H1 (cell line): Measurements from ENCODE around the gene WNT1. TPM values are rescaled to one million over a fixed set of nuclear protein-coding genes. Genes with fewer than 3 reads are reported as not detected.

Experiments used
- CTCF ChIA-PET: fragments of 300-600 bp; sonication (Branson Sonifier 250); formaldehyde crosslinking; loops from one replicate; lab custom pipeline; 2021; ENCODE audit not compliant: partially characterized antibody; lab: Charles Lee
- POLR2A ChIA-PET: fragments of 300-600 bp; sonication (Branson Sonifier 250); formaldehyde crosslinking; loops from one replicate; lab custom pipeline; 2021; ENCODE audit warnings: inconsistent platforms; ENCODE audit not compliant: partially characterized antibody; lab: Charles Lee
- DNase-seq, 2 experiments: peaks; one replicate each; pipeline versions ENCODE4 v3.0.0 to v3.0.0-alpha.2; 2010 to 2022; ENCODE audit warnings: low spot score in 2 of 2, low read depth in 1 of 2, mixed read lengths in 1 of 2
- FAIRE-seq: peaks from 2 replicates; lab custom pipeline; 2011; peaks lifted over from hg19 to GRCh38; lab: Jason Lieb, UNC
- H2AFZ ChIP-seq: 2 replicates; pipeline ENCODE4 v1.8.1; 2012; ENCODE audit warnings: low read length, inconsistent platforms
- H2AK5ac ChIP-seq: 2 replicates; pipeline ENCODE4 v1.6.1; 2013; ENCODE audit warnings: low read depth, low read length
- H2BK120ac ChIP-seq: replicated peaks from 2 replicates; pipeline ENCODE3; 2013; ENCODE audit warnings: low read depth, low read length, inconsistent platforms
- H2BK12ac ChIP-seq: 2 replicates; pipeline ENCODE4 v1.6.1; 2013; ENCODE audit warnings: low read depth, low read length
- H2BK15ac ChIP-seq: 2 replicates; pipeline ENCODE4 v1.6.1; 2013; ENCODE audit warnings: low read length
- H2BK20ac ChIP-seq: 2 replicates; pipeline ENCODE4 v1.6.1; 2013; ENCODE audit warnings: low read length
- H2BK5ac ChIP-seq: 2 replicates; pipeline ENCODE4 v1.6.1; 2013; ENCODE audit warnings: low read depth, low read length
- H3K14ac ChIP-seq: 2 replicates; pipeline ENCODE4 v1.6.1; 2013; ENCODE audit warnings: inconsistent platforms; ENCODE audit not compliant: insufficient read length
- H3K18ac ChIP-seq: 2 replicates; pipeline ENCODE4 v1.6.1; 2013; ENCODE audit warnings: low read length; ENCODE audit errors: extremely low read depth
- H3K23ac ChIP-seq: 2 replicates; pipeline ENCODE4 v1.6.1; 2013; ENCODE audit warnings: inconsistent platforms; ENCODE audit not compliant: insufficient read length
- H3K23me2 ChIP-seq: 2 replicates; pipeline ENCODE4 v1.6.1; 2013; ENCODE audit warnings: low read depth, low read length
- H3K27ac ChIP-seq: 2 replicates; pipeline ENCODE4 v1.6.1; 2011; ENCODE audit warnings: low read depth, low read length, inconsistent platforms
- H3K27me3 ChIP-seq, 4 experiments: replicated peaks in 1 of 4; 1 replicate in 1 of 4; 2 replicates in 3 of 4; pipeline versions ENCODE4 v1.6.1 to v1.8.1; 2011 to 2013; ENCODE audit warnings: low read length in 3 of 4, mild to moderate bottlenecking in 3 of 4, inconsistent platforms in 2 of 4, mixed read lengths in 2 of 4, moderate library complexity in 1 of 4; ENCODE audit not compliant: control insufficient read depth in 3 of 4, insufficient read depth in 3 of 4; ENCODE audit errors: extremely low read depth in 1 of 4
- H3K36me3 ChIP-seq, 4 experiments: 2 replicates each; pipeline versions ENCODE4 v1.6.1 to v1.8.1; 2011 to 2013; ENCODE audit warnings: mild to moderate bottlenecking in 4 of 4, low read length in 3 of 4, moderate library complexity in 2 of 4, control low read depth in 1 of 4, inconsistent platforms in 1 of 4; ENCODE audit not compliant: insufficient read depth in 4 of 4, control insufficient read depth in 2 of 4
- H3K4ac ChIP-seq: replicated peaks from 2 replicates; pipeline ENCODE3; 2013; ENCODE audit warnings: low read length, low read depth, mixed read lengths, inconsistent platforms; ENCODE audit not compliant: insufficient read length
- H3K4me1 ChIP-seq, 4 experiments: replicated peaks in 1 of 4; 1 replicate in 1 of 4; 2 replicates in 3 of 4; pipeline versions ENCODE4 v1.6.1 to v1.8.1; 2011 to 2013; ENCODE audit warnings: low read length in 3 of 4, inconsistent platforms in 2 of 4, mixed read lengths in 1 of 4; ENCODE audit not compliant: insufficient read depth in 4 of 4, control insufficient read depth in 3 of 4
- H3K4me2 ChIP-seq, 2 experiments: 2 replicates each; pipeline versions ENCODE4 v1.6.1 to v1.8.1; 2011 to 2013; ENCODE audit warnings: low read depth in 2 of 2, low read length in 2 of 2, control low read depth in 1 of 2, inconsistent platforms in 1 of 2, mild to moderate bottlenecking in 1 of 2; ENCODE audit not compliant: insufficient read depth in 1 of 2
- H3K4me3 ChIP-seq, 4 experiments: fragments of 200-600, 300-600 bp in 1 of 4; sonication (generic), shearing (Covaris generic), sonication (Bioruptor Twin) in 1 of 4; 2 replicates each; pipeline versions ENCODE4 v1.5.1 to v1.8.1; 2011 to 2016; ENCODE audit warnings: low read length in 4 of 4, low read depth in 3 of 4, control low read depth in 2 of 4, inconsistent platforms in 2 of 4, mild to moderate bottlenecking in 2 of 4, mixed read lengths in 1 of 4, moderate library complexity in 1 of 4; ENCODE audit not compliant: insufficient read depth in 2 of 4; ENCODE audit errors: extremely low read depth in 1 of 4
- H3K56ac ChIP-seq: replicated peaks from 2 replicates; pipeline ENCODE3; 2013; ENCODE audit warnings: low read depth, mild to moderate bottlenecking, mixed read lengths, low read length, inconsistent platforms; ENCODE audit not compliant: insufficient read length
- H3K79me1 ChIP-seq: 2 replicates; pipeline ENCODE4 v1.6.1; 2013; ENCODE audit warnings: low read depth, low read length, control low read depth
- H3K79me2 ChIP-seq, 2 experiments: 2 replicates each; pipeline versions ENCODE4 v1.6.1 to v1.8.1; 2012 to 2013; ENCODE audit warnings: low read length in 2 of 2, mild to moderate bottlenecking in 2 of 2, inconsistent platforms in 1 of 2; ENCODE audit not compliant: insufficient read depth in 2 of 2, control insufficient read depth in 1 of 2
- H3K9ac ChIP-seq, 4 experiments: replicated peaks in 1 of 4; 1 replicate in 1 of 4; 2 replicates in 3 of 4; pipeline versions ENCODE4 v1.6.1 to v1.8.1; 2011 to 2013; ENCODE audit warnings: low read depth in 3 of 4, low read length in 3 of 4, control low read depth in 2 of 4, mild to moderate bottlenecking in 2 of 4, moderate library complexity in 2 of 4, inconsistent platforms in 1 of 4; ENCODE audit errors: extremely low read depth in 1 of 4
- H3K9me3 ChIP-seq, 2 experiments: 2 replicates each; pipeline versions ENCODE4 v1.6.1 to v1.8.1; 2012 to 2013; ENCODE audit warnings: mild to moderate bottlenecking in 2 of 2, moderate library complexity in 2 of 2, control low read depth in 1 of 2, inconsistent platforms in 1 of 2, low read depth in 1 of 2, low read length in 1 of 2, mixed read lengths in 1 of 2; ENCODE audit not compliant: insufficient read depth in 2 of 2
- H4K20me1 ChIP-seq, 2 experiments: replicated peaks in 1 of 2; 2 replicates each; pipeline versions ENCODE3 to v1.8.1; 2011 to 2013; ENCODE audit warnings: inconsistent platforms in 2 of 2, low read length in 2 of 2, mild to moderate bottlenecking in 1 of 2; ENCODE audit not compliant: insufficient read depth in 2 of 2, control insufficient read depth in 1 of 2
- H4K5ac ChIP-seq: 2 replicates; pipeline ENCODE4 v1.6.1; 2013; ENCODE audit warnings: low read length, low read depth, mixed read lengths, inconsistent platforms; ENCODE audit not compliant: insufficient read length
- H4K8ac ChIP-seq: 2 replicates; pipeline ENCODE4 v1.8.0; 2013; ENCODE audit warnings: mild to moderate bottlenecking, moderate library complexity, low read length, inconsistent platforms; ENCODE audit not compliant: insufficient read depth; ENCODE audit errors: extremely low read depth
- H4K91ac ChIP-seq: replicated peaks from 2 replicates; pipeline ENCODE3; 2013; ENCODE audit warnings: low read length, mixed read lengths, inconsistent platforms; ENCODE audit not compliant: insufficient read length
- BCL11A ChIP-seq, 2 experiments: IDR thresholded peaks; one replicate each; pipeline ENCODE4 v1.6.1; 2011; ENCODE audit warnings: low read depth in 2 of 2, low read length in 2 of 2, mild to moderate bottlenecking in 2 of 2
- KDM5A ChIP-seq: fragments of 200-600 bp; IDR thresholded peaks from 2 replicates; pipeline ENCODE4 v1.7.1; 2012; ENCODE audit warnings: mild to moderate bottlenecking, low read length, inconsistent platforms, mixed read lengths
- MAFK ChIP-seq: IDR thresholded peaks from 2 replicates; pipeline ENCODE4 v1.6.1; 2012; ENCODE audit warnings: low read depth, mild to moderate bottlenecking, improper control_type of control experiment, low read length
- MAX ChIP-seq: IDR thresholded peaks from 2 replicates; pipeline ENCODE4 v1.6.1; 2012; ENCODE audit warnings: inconsistent platforms
- NANOG ChIP-seq: IDR thresholded peaks from 2 replicates; pipeline ENCODE4 v1.6.1; 2011; ENCODE audit warnings: low read length, low read depth, mild to moderate bottlenecking, inconsistent platforms; ENCODE audit not compliant: insufficient read depth, poor library complexity, severe bottlenecking
- NRF1 ChIP-seq: IDR thresholded peaks from 2 replicates; pipeline ENCODE4 v1.6.1; 2011; ENCODE audit warnings: mild to moderate bottlenecking, low read depth, low read length, improper control_type of control experiment
- POLR2AphosphoS5 ChIP-seq: IDR thresholded peaks from 2 replicates; pipeline ENCODE4 v1.6.1; 2011; ENCODE audit warnings: low read depth, low read length
- RBBP5 ChIP-seq: IDR thresholded peaks from 2 replicates; pipeline ENCODE4 v1.7.1; 2012; ENCODE audit warnings: low read depth, mild to moderate bottlenecking, inconsistent platforms, low read length, moderate library complexity, borderline replicate concordance
- SIRT6 ChIP-seq: IDR thresholded peaks from one replicate; pipeline ENCODE4 v1.7.1; 2012; ENCODE audit warnings: low read length, inconsistent platforms
- SIX5 ChIP-seq: IDR thresholded peaks from 2 replicates; pipeline ENCODE4 v1.6.1; 2011; ENCODE audit warnings: mild to moderate bottlenecking, low read depth, low read length
- ZNF274 ChIP-seq: IDR thresholded peaks from 2 replicates; pipeline ENCODE4 v1.7.0; 2012; ENCODE audit warnings: low read length, borderline replicate concordance; ENCODE audit errors: extremely low read depth
- polyA plus RNA-seq, 7 experiments: library from polyadenylated mRNA; depleted of rRNA in 3 of 7; stranded (reverse) in 5 of 7; unstranded in 2 of 7; fragments of >200 nt in 5 of 7; fragments of 200-250 nt in 2 of 7; gene quantifications; 1 replicate in 5 of 7; 2 replicates in 1 of 7; 4 replicates in 1 of 7; pipeline versions ENCODE4 v1.2.1 to v1.2.3, GENCODE V29; 2011 to 2013; ENCODE audit warnings: missing spikeins in 2 of 7, mixed read lengths in 2 of 7
- total RNA-seq: library from RNA; stranded (reverse); fragmentation: NEBNext Ultra II Directional; extraction: Animal tissue kit (Norgen Biotek cat#: 25700); gene quantifications from 2 replicates; pipeline ENCODE4 v1.2.1, GENCODE V29; 2021

The WNT1 gene
- total and polyA plus RNA-seq, 2 of the 8 experiments (the other 6 are each of a cell fraction or from before 2014, with no cell fraction given) = not detected

DNA sequence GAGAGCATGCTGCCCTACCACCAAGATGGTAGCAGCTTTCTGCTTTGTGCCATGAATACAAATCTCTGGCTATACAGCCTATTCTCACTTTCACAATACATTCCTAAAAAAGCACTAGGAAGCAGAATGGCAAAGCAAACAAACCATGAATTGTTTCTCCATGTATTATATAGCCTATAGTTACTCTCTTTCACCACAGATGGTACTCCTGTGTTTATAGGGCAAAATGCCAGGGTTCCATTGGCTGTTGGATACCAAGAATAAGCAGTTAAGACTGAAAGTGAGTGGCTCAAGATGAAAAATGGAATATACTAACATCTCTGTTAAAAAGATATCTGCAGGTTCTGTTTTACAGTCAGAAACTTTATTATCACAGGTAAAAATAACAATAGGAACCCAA lies 31.9 kb upstream of the WNT1 start:
- Histone ChIP-seq H3K56ac (no peak overlapping the region), H2AFZ (no peak overlapping the region), H3K79me1 (peaks cover 5% of the 10 kb centered on the region), H3K9me3 (no peaks in the 10 kb centered on the region), H4K20me1 (peaks cover 11 to 24% of the 10 kb centered on the region in 2 experiments), H3K79me2 (peaks cover 4 to 92% of the 10 kb centered on the region in 2 experiments), H3K4me3 (no peak overlapping the region), H3K4me1 (no peaks in the 10 kb centered on the region; a peak in 1 of 7 replicates), H2AK5ac (no peak overlapping the region), H2BK15ac (no peak overlapping the region), H3K36me3 (peaks cover 0 to 2% (median under 1%) of the 10 kb centered on the region in 4 experiments; a peak in 4 of 8 replicates), H4K5ac (no peak overlapping the region), H2BK120ac (no peak overlapping the region), H3K27me3 (no peaks in the 10 kb centered on the region), H3K14ac (no peak overlapping the region), H4K8ac (no peak overlapping the region), H3K18ac (no peak overlapping the region), H3K4ac (no peak overlapping the region), H4K91ac (no peak overlapping the region), H2BK12ac (no peak overlapping the region), H3K23ac (no peak overlapping the region), H2BK20ac (no peak overlapping the region), H3K27ac (no peak overlapping the region), H3K4me2 (no peak overlapping the region), H3K9ac (no peak overlapping the region), H2BK5ac (no peak overlapping the region), H3K23me2 (no peaks in the 10 kb centered on the region)
- DNase-seq (no peak), FAIRE-seq (no peak)
- ChIA-PET CTCF (interaction anchor here (2.5 to 19.9 kb wide), 3 partner anchors 15 to 50 kb away, joined by 5 to 280 read pairs (median 26); partner anchors contain the start of genes FKBP11 and WNT1), POLR2A (interaction anchor here (1.2 to 8.7 kb wide), 5 partner anchors 9 to 23 kb away, joined by 3 to 77 read pairs (median 6); partner anchors contain the start of gene ARF3)
- TF ChIP-seq KDM5A (no peak), SIRT6 (no peak), SIX5 (no peak), MAFK (no peak), ZNF274 (no peak), BCL11A (IDR thresholded peaks at IDR 0.05; ENCODE audit: low read depth in 2 of 2, low read length in 2 of 2) (no peak), NANOG (no peak), NRF1 (no peak), RBBP5 (no peak), POLR2AphosphoS5 (no peak), MAX (no peak)
